IPS-NIHi7 (cell line): ENCODE results near the gene STAMBPL1.
A peak's percentile ranks its signal among the peaks of the same experiment; 100 is the strongest.
"Not testable (repeated sequence)": the region's sequence is repeated elsewhere in the genome, so short reads cannot be mapped to it uniquely, and the experiment has no call there.

Experiments used
- DNase-seq: peaks from one replicate; pipeline ENCODE4 v3.0.0; 2012; ENCODE audit warnings: mixed read lengths; ENCODE audit errors: extremely low spot score

The STAMBPL1 gene

DNA sequence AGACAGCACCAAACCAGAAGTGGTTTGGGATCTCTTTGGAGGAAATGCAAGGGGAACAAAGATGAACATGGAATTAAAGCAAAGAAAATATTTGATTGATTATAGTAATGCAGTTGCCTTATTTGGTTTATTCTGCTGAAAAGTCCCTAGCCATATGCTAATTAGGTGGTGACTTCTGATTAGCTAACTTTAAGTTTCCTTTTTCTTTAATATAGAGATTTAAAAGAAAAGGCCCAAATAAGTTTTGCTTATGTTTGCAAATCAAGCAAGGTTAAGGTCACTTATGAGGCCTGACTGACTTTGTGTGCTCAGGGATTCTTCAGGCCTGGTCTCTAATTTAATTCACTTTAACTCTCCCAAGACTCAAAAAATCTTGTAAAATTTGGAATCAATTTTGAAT is 22.2 kb upstream of the STAMBPL1 start:
- no peak for DNase-seq

GRCh38 chr10:88858491-88858890 is 21.6 kb upstream of the STAMBPL1 start:
- DNase-seq = no peak

DNA sequence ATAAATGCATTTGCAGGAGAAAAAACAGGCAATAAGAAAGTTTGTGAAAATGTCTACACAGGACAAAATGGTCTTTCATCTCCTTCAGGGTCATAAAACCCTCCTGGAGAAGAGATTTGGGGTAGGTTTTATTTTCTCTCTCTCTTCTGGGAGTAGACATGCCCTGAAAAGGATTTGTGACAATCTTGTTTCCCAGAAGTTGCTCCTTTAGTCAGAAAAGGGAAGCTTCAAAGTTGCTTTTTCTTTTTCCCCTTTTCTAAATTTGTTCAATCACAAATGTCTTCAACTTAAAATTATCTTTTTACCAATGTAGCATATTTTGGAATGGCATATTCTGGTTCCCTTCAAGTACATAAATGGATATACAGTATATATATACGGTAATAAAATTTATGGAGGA is 19.0 kb upstream of the STAMBPL1 start:
- no peak for DNase-seq

GRCh38 chr10:88865281-88865876 is 14.7 kb upstream of the STAMBPL1 start:
- DNase-seq = no peak

- DNase-seq = no peak
Observed at GRCh38 chr10:88866454-88866853, 13.6 kb upstream of the STAMBPL1 start.

DNA sequence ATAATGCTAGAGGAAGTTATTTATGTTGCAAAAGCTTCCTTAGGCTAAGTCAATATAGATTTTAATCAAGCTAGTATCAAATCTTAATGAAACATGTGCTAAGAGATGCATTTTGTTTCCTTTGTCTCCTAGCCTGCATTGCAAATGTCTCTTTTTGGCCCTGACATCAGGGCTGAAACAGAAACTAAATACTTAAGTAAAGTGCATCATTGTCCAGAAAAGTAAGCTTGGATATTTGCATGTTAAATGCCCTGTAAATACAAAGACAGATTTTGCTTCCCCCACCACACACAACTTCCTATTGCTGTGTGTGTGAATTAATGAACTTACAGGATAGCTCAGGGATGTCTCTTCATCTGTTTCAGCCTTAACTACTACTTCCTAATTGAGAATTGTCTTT is 10.0 kb upstream of the STAMBPL1 start:
- DNase-seq = no peak

- DNase-seq = no peak
Observed at GRCh38 chr10:88873757-88874156, 6.3 kb upstream of the STAMBPL1 start.

DNA sequence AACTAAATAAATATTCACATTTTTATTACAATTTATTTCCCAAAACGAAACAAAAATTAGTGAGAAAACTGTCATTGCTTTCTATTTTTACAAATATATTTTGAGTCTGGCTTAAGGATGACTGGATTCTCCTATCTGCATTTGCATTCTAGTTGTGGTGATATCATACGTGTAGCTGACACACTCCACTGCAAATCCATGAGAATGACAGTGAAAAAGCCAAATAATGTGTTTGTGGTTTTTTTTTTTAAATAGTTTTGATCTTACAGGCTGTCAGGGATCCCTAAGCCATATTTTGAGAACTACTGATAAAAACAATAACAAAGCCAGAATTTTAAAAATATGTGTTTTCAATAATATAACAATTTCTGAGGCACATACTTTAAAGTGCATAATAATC is 5.8 kb upstream of the STAMBPL1 start:
- DNase-seq = no peak

GRCh38 chr10:88875081-88875480 is 5.0 kb upstream of the STAMBPL1 start:
- no peak for DNase-seq

DNA sequence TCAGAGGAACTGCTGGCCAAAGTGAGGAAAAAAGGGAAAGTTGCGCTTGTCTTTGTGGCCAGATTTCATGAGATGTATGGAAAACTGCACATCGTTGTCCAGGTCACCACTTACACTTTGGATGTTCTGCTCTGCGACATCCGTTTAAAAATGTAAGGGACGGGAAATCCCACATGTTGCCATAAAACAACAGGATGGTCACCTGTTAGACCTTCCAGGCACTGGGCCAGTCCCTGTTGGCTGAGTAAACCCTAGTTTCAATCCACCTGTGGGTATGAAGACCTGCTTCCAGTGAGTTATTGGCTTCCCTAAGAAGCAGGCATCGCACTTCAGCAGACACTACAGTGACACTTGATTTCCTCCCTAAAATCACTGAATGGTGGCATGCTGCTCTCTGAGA is 2.7 kb upstream of the STAMBPL1 start:
- DNase-seq = no peak

- DNase-seq = peak; percentile 78
Observed at GRCh38 chr10:88880282-88881076, 434 bp downstream of the STAMBPL1 start.

DNA sequence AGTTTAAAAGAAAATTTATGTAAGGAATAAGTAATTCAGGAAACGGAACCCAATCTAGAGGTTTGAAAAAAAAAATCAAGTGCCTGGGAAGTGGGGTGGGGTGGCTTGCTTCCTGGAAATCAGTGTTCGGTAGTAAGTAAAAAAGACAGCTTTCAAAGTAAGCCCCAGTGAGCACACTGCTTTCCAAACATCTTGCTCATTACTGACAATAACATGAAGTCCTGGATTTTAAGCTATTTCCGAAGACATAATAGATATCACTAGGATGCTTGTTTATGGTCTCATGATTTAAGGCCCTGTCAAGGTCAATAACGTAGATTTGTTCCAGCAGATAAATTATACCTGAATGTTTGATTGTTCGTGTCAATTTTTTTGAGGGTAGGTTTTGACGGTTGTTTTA is 1.3 kb downstream of the STAMBPL1 start:
- DNase-seq = no peak

DNA sequence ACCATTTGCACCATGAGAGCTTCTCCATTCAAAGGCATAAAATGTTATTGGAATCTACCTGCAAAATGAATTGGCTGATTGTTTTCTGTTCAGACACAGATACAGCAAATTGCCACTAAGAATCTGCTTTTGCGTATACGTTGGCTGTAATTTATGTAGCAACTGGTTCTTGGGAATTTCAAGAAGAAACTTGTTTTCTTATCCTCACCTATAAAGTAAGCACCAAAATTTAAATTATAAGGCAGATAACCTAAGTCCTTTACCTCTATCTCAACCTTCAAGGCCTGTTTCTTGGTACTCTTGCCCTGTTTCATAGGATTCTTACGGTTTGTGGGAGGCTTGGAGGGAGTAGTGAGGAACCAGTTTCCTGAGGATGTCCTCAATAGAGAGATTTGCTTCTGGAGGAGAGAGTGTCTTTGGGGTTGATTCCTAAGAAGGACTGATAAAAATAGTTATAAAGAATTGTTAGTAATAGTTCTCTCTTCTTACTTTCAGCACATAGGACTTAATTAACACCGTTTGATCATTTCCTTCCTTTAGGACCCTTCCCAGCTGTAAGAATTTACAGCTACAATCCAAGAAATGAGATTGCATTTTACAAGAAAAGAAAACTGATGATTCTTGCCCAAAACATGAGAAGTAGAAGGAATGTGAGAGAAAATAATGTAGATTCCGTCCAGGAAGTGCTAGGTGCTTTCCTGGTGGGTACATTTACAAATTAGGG is 2.0 kb downstream of the STAMBPL1 start:
- DNase-seq = no peak

GRCh38 chr10:88882646-88883447 is 2.8 kb downstream of the STAMBPL1 start:
- not testable (repeated sequence) for DNase-seq

DNA sequence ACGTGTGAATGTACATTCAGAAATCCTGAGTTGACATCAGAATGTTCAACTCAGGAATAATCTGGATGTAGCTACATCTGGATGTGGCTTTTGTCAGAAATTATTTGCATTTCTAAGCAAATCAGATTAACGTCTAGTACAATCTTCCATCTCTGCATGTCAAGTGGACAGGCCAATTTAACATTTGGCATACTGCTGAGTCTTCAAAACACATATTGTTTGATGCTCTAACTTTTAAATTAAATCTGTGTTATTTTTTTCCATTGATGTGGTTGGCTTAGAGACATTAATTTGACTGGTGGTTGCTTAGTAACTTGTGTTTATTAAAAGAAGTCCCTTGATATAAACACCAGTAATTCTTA is 3.4 kb downstream of the STAMBPL1 start:
- no peak for DNase-seq

GRCh38 chr10:88886557-88886956 is 6.5 kb downstream of the STAMBPL1 start:
- no peak for DNase-seq

DNA sequence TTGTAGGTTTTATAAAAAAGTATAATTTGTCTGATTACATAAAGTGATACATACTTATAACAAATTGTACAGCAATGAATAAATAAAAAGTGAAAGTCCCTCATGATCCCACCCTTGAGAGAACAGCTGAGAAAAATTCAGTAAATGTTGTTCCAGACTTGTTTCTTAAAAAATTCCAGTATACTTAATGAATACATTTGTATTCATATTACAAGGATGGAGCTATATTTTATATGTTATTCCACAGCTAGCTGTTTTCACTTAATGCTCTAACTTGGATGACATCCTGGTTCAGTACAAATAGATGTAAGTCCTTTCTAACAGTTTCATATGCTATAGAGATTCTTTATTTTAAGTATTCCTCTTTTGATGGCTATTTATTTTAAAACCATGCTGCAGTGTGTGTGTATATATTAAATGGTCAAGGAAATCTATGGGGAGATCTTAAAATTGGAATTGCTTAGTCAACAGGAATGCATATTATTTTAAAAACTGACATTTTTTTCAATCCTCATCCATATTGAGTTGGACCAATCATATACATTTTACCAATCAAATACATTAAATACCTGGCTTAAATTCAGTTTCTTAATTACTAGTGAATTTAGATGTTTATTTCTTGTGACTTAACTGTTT is 8.9 kb downstream of the STAMBPL1 start:
- DNase-seq = no peak

DNA sequence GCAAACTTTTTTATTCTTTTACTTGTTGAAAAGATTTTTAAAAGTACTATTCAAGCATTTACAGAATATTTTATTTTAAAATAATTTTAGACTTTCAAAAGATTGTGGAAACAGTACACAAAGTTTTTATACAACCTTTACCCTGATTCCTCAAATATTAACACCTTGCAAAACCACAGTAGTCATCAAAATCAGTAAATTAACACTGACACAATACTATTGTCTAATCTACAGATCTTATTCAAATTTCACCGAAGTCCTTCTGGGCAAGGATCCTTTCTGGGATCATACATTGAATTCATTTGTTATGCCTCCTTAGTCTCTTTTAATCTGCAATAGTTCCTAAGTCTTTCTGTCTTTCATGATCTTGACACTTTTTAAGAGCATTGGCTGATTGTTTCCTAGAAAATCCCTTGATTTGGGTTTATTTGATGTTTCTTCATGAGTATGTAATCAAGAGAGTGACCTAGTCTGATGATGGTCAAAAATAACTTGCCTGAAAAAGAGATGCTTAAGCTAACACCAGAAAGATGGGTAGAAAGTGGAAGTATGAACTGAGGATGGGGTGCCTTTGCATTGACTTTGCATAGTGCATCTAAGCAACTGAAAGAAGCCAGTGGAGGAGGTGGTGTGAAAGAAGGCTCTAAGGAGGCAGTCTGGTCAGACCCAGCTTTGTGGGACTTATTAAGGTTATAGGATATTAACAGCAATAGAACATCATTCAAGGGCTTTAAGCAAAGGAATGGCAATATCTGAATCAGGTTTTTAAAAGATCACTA is 9.7 kb downstream of the STAMBPL1 start:
- no peak for DNase-seq

DNA sequence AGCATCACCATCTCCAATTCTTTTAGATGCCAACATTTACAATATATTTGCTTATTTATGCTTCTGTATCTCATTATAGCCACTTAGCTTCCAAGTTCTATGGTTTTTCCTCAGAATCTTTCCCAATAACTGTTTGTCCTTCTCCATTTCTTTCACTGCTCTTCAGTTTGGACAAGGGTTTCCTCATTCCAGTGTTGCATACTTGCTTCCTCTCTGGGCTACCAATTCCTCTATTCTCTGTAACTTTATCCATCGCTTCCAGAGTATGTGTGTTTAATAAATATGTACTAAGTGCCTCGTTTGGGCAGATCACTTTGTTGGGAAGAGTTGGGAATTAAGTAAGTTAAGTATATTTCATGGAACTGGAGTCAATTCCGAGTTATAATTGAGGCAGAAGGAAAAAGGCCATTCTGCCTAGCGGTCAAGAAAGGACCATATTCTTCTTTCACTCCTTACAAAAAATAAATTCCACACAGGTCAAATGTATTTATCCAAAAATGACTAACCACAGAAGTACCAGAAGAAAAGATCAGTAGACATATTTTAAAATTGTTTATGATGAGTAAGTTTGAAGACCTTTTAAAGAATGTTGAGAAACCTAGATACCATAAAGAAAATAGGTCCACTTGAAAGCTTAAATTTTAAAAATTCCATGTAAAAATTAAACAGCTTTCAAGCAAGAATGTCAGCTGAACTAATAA is 10.8 kb downstream of the STAMBPL1 start:
- DNase-seq = no peak
